GM18909 (cell line): ENCODE measurements around the gene WASL.
"Not testable (repeated sequence)": the region's sequence is repeated elsewhere in the genome, so short reads cannot be mapped to it uniquely, and the experiment has no call there.

Experiments used
- ATAC-seq: cut with Tn5 transposase; IDR thresholded peaks from one replicate; pipeline ENCODE4 v1.9.1; 2021; ENCODE audit warnings: mild to moderate bottlenecking; ENCODE audit not compliant: unreplicated experiment, poor library complexity

The WASL gene

GRCh38 chr7:123737168-123737674 lies 11.6 kb downstream of the WASL start:
- ATAC-seq, result not testable (repeated sequence)

GRCh38 chr7:123735539-123735938 lies 13.3 kb downstream of the WASL start:
- ATAC-seq, result no peak

GRCh38 chr7:123734498-123734897 lies 14.3 kb downstream of the WASL start:
- ATAC-seq, result no peak

- ATAC-seq, result no peak
Observed at GRCh38 chr7:123732413-123733091, 16.3 kb downstream of the WASL start.

GRCh38 chr7:123729218-123729578 lies 19.6 kb downstream of the WASL start:
- no peak for ATAC-seq

- no peak for ATAC-seq
Observed at GRCh38 chr7:123727071-123727837, 21.5 kb downstream of the WASL start.

DNA sequence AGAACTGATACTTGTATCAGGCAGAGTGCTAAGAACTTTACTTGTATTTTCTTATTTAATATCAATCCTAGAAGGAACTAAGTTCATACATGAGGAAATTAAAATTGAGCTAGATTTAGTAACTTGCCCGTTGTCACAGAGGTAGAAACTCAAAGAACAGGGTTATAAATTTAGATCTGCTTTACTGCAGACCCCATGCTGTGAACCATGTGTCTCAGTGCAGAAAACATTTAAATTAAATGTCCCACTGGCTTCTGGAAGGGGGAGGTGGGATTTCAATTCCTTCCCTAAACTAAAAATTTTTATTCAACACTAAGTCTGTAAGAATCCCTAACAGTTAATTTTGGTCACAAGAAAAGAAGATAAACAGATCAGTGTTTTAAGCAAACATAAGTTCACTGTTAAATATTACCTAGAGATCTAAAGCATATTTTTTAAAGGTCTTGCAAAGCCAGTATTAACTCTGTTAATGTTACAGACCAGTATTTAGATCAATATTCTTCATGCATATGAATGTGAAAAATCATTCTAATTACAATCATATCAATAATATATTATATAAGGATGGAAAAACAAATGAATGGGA lies 23.1 kb downstream of the WASL start:
- ATAC-seq, result no peak

DNA sequence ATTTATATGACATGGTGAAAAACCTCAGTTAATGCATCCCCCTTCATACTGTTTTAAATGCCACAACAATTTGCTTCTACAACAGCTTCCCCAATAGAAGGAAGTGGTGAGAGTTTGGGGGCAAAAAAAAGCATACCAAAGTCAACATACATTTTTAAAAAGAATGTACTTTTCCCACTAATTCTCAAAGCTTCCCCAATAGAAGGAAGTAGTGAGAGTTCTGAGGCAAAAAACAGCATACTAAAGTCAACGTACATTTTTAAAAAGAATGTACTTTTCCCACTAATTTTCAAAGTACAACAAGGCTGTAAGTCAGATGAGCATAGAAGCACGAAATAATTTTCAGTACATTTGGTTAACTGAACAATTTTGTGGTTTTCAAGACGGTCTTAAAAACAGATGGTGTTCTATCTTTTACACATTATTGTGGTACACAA lies 24.0 kb downstream of the WASL start:
- ATAC-seq, result no peak

- ATAC-seq, result no peak
Observed at GRCh38 chr7:123723913-123724312, 24.9 kb downstream of the WASL start.

DNA sequence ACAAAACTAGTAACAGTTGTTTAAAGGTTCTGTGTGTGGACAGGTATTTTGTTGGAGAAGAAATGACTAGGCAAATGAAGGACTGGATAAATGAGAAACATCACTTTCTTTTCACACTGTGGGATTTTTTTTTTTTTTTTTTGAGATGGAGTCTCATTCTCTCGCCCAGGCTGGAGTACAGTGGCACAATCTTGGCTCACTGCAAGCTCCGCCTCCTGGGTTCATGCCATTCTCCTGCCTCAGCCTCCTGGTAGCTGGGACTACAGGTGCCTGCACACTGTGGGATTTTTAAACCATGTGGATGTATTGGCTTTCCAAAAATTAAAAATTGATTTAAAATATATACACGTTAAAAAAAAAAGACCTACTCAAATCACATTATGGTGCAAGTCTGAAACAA lies 28.3 kb downstream of the WASL start:
- ATAC-seq, result not testable (repeated sequence)

DNA sequence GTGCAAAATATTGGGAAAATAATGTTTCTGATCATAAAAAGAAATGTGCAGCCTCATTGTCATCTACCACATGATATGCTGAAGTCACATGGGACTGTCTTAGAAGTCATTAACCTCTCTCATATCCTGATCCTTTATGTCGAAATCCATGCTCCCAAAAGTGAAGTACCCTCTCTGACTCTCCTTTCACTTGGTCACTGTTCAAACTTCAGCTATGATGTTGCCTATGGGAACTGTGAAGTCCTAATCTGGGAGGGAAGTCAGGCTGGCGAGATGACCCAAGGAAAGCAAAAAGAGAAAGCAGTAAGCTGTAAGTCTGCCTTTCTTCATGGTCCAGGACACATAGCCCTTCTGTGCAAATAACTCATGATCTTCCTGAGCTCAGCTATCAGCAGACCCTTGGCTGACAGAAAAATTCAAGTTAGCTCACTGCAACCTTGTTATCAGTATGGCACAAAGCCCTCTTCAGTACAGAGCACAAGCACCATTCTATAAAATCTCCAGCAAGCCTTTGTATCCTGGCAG lies 29.5 kb downstream of the WASL start:
- ATAC-seq, result no peak

GRCh38 chr7:123718773-123719172 lies 30.0 kb downstream of the WASL start:
- no peak for ATAC-seq

- ATAC-seq, result no peak
Observed at GRCh38 chr7:123717689-123718088, 31.1 kb downstream of the WASL start.

GRCh38 chr7:123716877-123717276 lies 31.9 kb downstream of the WASL start:
- no peak for ATAC-seq

- no peak for ATAC-seq
Observed at GRCh38 chr7:123715799-123716198, 33.0 kb downstream of the WASL start.

DNA sequence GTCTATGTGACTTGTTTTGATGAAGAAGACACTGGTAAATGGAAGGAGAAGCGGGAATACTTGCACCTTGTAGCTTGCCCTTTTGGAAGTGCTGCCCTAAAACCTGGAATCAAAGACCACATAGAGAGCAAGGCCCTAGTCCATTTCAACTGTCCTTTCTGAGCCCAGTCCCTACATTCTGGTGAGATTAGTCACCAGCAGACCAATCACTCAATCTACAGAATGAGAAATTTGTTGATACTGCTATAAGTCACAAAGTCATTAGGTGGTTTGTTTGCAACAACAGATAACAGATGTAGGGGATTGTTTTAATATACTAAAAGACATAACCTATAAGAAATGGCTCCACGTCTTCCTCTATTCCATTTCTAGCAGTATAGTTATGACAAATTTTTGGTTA lies 33.6 kb downstream of the WASL start:
- ATAC-seq, result no peak

DNA sequence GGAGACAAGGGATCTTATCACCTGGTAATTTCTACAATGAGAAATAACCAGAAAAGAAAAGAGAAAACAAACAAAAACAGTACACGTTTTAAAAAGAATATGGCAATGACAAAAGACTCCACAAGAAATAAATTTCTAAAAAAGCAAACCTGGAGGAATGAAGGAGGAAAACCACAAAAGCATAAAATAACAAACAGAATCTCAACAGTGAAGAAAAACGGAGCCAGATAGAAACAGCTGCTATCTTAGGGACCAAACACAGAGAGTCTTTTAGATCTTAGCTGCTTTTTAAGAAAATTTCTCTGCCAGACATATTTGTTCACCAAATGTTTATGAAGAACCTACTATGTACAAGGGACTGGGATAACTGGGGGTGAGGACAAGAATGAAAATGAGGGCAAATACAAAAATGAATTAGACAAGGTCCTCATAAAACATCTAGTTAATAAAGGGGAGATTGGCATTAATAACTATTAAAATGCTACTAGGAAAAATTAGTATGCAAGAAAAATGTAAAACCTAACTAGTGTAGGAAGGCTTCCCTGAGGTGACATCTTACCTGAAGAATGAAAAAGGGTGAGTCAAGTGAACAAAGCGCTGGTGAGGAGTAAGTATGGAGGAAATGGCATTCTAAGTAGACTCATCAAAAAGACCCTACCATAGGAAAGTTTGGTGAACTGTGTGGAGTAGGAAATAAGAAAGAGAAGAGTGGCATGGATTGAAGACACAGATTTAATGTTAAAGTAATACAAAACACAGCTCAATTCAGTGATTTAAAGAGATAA lies 34.3 kb downstream of the WASL start:
- ATAC-seq, result no peak

- no peak for ATAC-seq
Observed at GRCh38 chr7:123712619-123713018, 36.2 kb downstream of the WASL start.

DNA sequence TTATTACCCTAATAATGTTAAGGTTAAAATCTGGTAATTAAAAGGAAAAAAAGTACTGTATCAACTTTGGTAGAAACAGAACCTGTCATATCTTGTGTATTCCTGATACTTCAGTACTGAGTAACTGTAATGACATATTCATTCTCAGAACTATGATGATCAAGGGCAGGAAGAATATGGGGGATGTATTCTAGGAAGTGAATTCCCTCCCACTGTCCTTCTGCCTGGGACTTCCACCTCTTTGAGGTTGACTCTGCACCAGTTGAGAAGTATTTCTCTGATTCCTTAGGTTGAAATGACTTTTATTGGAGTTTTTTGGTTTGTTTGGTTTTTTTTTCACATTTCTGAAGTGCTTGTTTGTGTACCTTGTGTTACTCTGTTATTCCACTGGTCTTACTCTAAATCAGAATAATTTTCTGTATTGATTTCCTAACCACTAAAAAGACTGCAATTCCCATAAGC lies 36.9 kb downstream of the WASL start:
- ATAC-seq, result no peak

DNA sequence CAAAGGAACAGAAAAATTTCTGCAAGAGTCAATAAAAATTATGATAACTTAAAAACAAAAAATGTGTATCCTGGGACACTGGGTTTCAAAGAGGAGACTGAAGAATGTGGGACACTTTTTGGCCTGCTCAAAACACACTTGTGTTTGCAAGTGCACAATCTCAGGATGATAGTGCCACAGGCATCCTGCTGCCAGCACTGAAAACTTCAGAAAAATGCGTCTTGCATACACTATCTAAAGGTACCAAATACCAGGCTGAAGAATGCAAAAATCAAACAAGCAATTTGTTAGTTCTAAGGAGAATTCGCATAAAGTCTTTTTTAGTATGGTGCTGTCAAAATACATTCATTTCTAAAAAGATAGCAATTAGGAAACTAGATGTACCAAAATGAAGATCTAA lies 38.1 kb downstream of the WASL start:
- ATAC-seq, result no peak
